ENCODE measurements around the gene FAM168A. TPM values are rescaled to one million over a fixed set of nuclear protein-coding genes. Genes with fewer than 3 reads are reported as not detected.

The FAM168A gene
- total and polyA plus RNA-seq, 9 of the 15 experiments (the other 6 are each of a cell fraction or from before 2014, with no cell fraction given): 0.44 to 7.2 (median 2.9) TPM

- Histone ChIP-seq H2AFZ (ENCODE audit: low read depth, low read length) (no peak overlapping the region), H3K4me2 (ENCODE audit: insufficient read depth, low read length) (no peak overlapping the region), H3K36me3 (ENCODE audit: control insufficient read depth, insufficient read depth, low read length) (no peaks in the 10 kb centered on the region), H4K20me1 (replicated peaks; ENCODE audit: control insufficient read depth, insufficient read depth, low read length) (no peaks in the 10 kb centered on the region; the same call in 1 of the 2 replicates), H3K27me3 (ENCODE audit: control insufficient read depth in 2 of 2, insufficient read depth in 2 of 2, low read length in 2 of 2) (no peaks in the 10 kb centered on the region), H3K9me3 (replicated peaks; ENCODE audit: control insufficient read depth, insufficient read depth, low read depth, low read length) (no peaks in the 10 kb centered on the region), H3K4me1 (replicated peaks in 1 of 2; ENCODE audit: control insufficient read depth in 2 of 2, insufficient read depth in 2 of 2, low read length in 2 of 2) (peaks cover 0 to 4% of the 10 kb centered on the region in 2 experiments; a peak in 1 of 5 replicates), H3K9ac (ENCODE audit: insufficient read depth in 1 of 2, low read depth in 2 of 2, low read length in 2 of 2) (no peak overlapping the region), H3K4me3 (no peak overlapping the region), H3K27ac (ENCODE audit: extremely low read depth, low read depth, low read length) (no peak overlapping the region), H3K9me1 (ENCODE audit: control insufficient read depth, insufficient read depth, low read length) (no peaks in the 10 kb centered on the region), H3K79me2 (ENCODE audit: control insufficient read depth, insufficient read depth, low read length) (no peaks in the 10 kb centered on the region)
- BruUV-seq (replicated peaks): no TSS peak
- in situ Hi-C loops (cut with MboI) (no loop called here), intact Hi-C loops (cut with micrococcal nuclease) (no loop called here)
- ChIA-PET CTCF (ENCODE audit: low intra/inter-chr PET ratio) (interaction anchor here (1.5 kb wide), 1 partner anchor 254 kb away, joined by 5 read pairs; no protein-coding TSS in a partner anchor), POLR2A (interaction anchor here (0.7 to 1.2 kb wide), 6 partner anchors 10 to 253 kb away, joined by 3 to 4 read pairs (median 3); no protein-coding TSS in a partner anchor)
- 50% methylated on average over 4 of the region's 5 CpGs for WGBS (ENCODE audit: insufficient coverage, low coverage, missing lambda C conversion rate)
- no peak for DNase-seq (ENCODE audit: extremely low read depth in 1 of 4, low spot score in 3 of 4)
- FAIRE-seq: no peak
- no peak for ATAC-seq
- TF ChIP-seq HCFC1 (IDR thresholded peaks at IDR 0.05; ENCODE audit: low read depth, low read length) (no peak), ZNF668 (CRISPR knock-in tag; IDR thresholded peaks at IDR 0.05) (no peak), RBBP5 (IDR thresholded peaks at IDR 0.05; ENCODE audit: borderline replicate concordance, insufficient read depth, low read length, poor library complexity, severe bottlenecking) (no peak), MEF2D (tag; conservative IDR thresholded peaks at IDR 0.05; ENCODE audit: low read depth) (no peak), ZNF165 (CRISPR knock-in tag; IDR thresholded peaks at IDR 0.05; ENCODE audit: borderline replicate concordance) (no peak), ZNF3 (CRISPR knock-in tag; IDR thresholded peaks at IDR 0.05) (no peak), CHD7 (IDR thresholded peaks at IDR 0.05; ENCODE audit: low read depth, low read length) (no peak), TCF7L2 (IDR thresholded peaks at IDR 0.05; ENCODE audit: low read depth, low read length) (no peak), RBM15 (IDR thresholded peaks at IDR 0.05; ENCODE audit: insufficient read depth, low read length) (no peak)
Observed at GRCh38 chr11:73406619-73407018, 191.3 kb downstream of the FAM168A start.
